Activated T-cell treated with anti-CD3 and anti-CD28 coated beads, Interleukin-2, amount 50 U/mL, for 24 hours (primary cell): Measurements from ENCODE around the gene FADS1.

Experiments used
- DNase-seq: peaks from one replicate; pipeline ENCODE4 v3.0.0-alpha.2; 2020
- H3K27ac Mint-ChIP-seq: 2 replicates; pipeline ENCODE4 v1.8.0; 2020; ENCODE audit warnings: mild to moderate bottlenecking, mixed read lengths
- H3K27me3 Mint-ChIP-seq: 2 replicates; pipeline ENCODE4 v1.8.0; 2020; ENCODE audit warnings: mixed read lengths
- H3K36me3 Mint-ChIP-seq: 2 replicates; pipeline ENCODE4 v1.8.0; 2020; ENCODE audit warnings: low read depth, mixed read lengths
- H3K4me1 Mint-ChIP-seq: 2 replicates; pipeline ENCODE4 v1.8.0; 2020; ENCODE audit warnings: low read depth, mixed read lengths
- H3K4me3 Mint-ChIP-seq: 2 replicates; pipeline ENCODE4 v1.8.0; 2020; ENCODE audit warnings: mild to moderate bottlenecking, moderate library complexity, mixed read lengths
- H3K9me3 Mint-ChIP-seq: 2 replicates; pipeline ENCODE4 v1.8.0; 2020; ENCODE audit warnings: mixed read lengths

Gene FADS1

GRCh38 chr11:61851900-61852295 lies 35.1 kb upstream of the FADS1 start:
- DNase-seq = no peak
- H3K9me3 Mint-ChIP-seq = no peaks in the 10 kb centered on the region
- no peak overlapping the region for H3K4me3 Mint-ChIP-seq
- no peaks in the 10 kb centered on the region for H3K27me3 Mint-ChIP-seq
- H3K4me1 Mint-ChIP-seq = no peaks in the 10 kb centered on the region
- H3K36me3 Mint-ChIP-seq = peaks cover 3% of the 10 kb centered on the region
- no peak overlapping the region for H3K27ac Mint-ChIP-seq

GRCh38 chr11:61851113-61851899 lies 34.5 kb upstream of the FADS1 start:
- Mint-ChIP-seq H3K36me3 (peaks cover 3% of the 10 kb centered on the region), H3K27me3 (no peaks in the 10 kb centered on the region), H3K9me3 (no peaks in the 10 kb centered on the region), H3K4me1 (no peaks in the 10 kb centered on the region), H3K27ac (no peak overlapping the region), H3K4me3 (no peak overlapping the region)
- no peak for DNase-seq

GRCh38 chr11:61850687-61851086 lies 33.9 kb upstream of the FADS1 start:
- H3K27me3 Mint-ChIP-seq = no peaks in the 10 kb centered on the region
- H3K36me3 Mint-ChIP-seq = peaks cover 3% of the 10 kb centered on the region

GRCh38 chr11:61848631-61849030 lies 31.8 kb upstream of the FADS1 start:
- Mint-ChIP-seq H3K36me3 (peaks cover 3% of the 10 kb centered on the region), H3K4me1 (no peaks in the 10 kb centered on the region), H3K4me3 (no peak overlapping the region), H3K27me3 (no peaks in the 10 kb centered on the region), H3K9me3 (no peaks in the 10 kb centered on the region), H3K27ac (no peak overlapping the region)
- no peak for DNase-seq

More at GRCh38 chr11:61850687-61851086, 33.9 kb upstream of the FADS1 start:
- no peak for DNase-seq
- no peaks in the 10 kb centered on the region for H3K4me1 Mint-ChIP-seq
- no peak overlapping the region for H3K27ac Mint-ChIP-seq
- H3K4me3 Mint-ChIP-seq = no peak overlapping the region
- H3K9me3 Mint-ChIP-seq = no peaks in the 10 kb centered on the region

GRCh38 chr11:61847914-61848581 lies 31.2 kb upstream of the FADS1 start:
- Mint-ChIP-seq H3K36me3 (peaks cover 3% of the 10 kb centered on the region), H3K27ac (no peak overlapping the region), H3K9me3 (no peaks in the 10 kb centered on the region), H3K27me3 (no peaks in the 10 kb centered on the region), H3K4me3 (no peak overlapping the region), H3K4me1 (no peaks in the 10 kb centered on the region)
- no peak for DNase-seq

- Mint-ChIP-seq H3K9me3 (no peaks in the 10 kb centered on the region), H3K4me1 (no peaks in the 10 kb centered on the region), H3K4me3 (no peak overlapping the region), H3K27ac (no peak overlapping the region), H3K27me3 (no peaks in the 10 kb centered on the region), H3K36me3 (peaks cover 4% of the 10 kb centered on the region)
- DNase-seq = no peak
Measured at GRCh38 chr11:61846362-61847020, 29.7 kb upstream of the FADS1 start.

GRCh38 chr11:61844909-61845565 lies 28.2 kb upstream of the FADS1 start:
- Mint-ChIP-seq H3K9me3 (no peaks in the 10 kb centered on the region), H3K27ac (no peak overlapping the region), H3K27me3 (no peaks in the 10 kb centered on the region), H3K36me3 (peaks cover 12% of the 10 kb centered on the region), H3K4me1 (no peaks in the 10 kb centered on the region), H3K4me3 (no peak overlapping the region)
- DNase-seq = no peak

- Mint-ChIP-seq H3K9me3 (no peaks in the 10 kb centered on the region), H3K36me3 (peaks cover 11% of the 10 kb centered on the region), H3K27me3 (no peaks in the 10 kb centered on the region), H3K27ac (no peak overlapping the region), H3K4me3 (no peak overlapping the region), H3K4me1 (no peaks in the 10 kb centered on the region)
- no peak for DNase-seq
Measured at GRCh38 chr11:61842528-61842820, 25.7 kb upstream of the FADS1 start.

- peaks cover 11% of the 10 kb centered on the region for H3K36me3 Mint-ChIP-seq
- H3K4me1 Mint-ChIP-seq = no peaks in the 10 kb centered on the region
- H3K9me3 Mint-ChIP-seq = no peaks in the 10 kb centered on the region
- no peak overlapping the region for H3K4me3 Mint-ChIP-seq
- H3K27ac Mint-ChIP-seq = no peak overlapping the region
- no peaks in the 10 kb centered on the region for H3K27me3 Mint-ChIP-seq
- no peak for DNase-seq
Measured at GRCh38 chr11:61841636-61842527, 25.1 kb upstream of the FADS1 start.

GRCh38 chr11:61840371-61840770 lies 23.6 kb upstream of the FADS1 start:
- no peaks in the 10 kb centered on the region for H3K9me3 Mint-ChIP-seq
- H3K27me3 Mint-ChIP-seq = no peaks in the 10 kb centered on the region
- H3K36me3 Mint-ChIP-seq = peaks cover 11% of the 10 kb centered on the region
- H3K27ac Mint-ChIP-seq = no peak overlapping the region
- H3K4me3 Mint-ChIP-seq = no peak overlapping the region
- no peak for DNase-seq
- H3K4me1 Mint-ChIP-seq = peaks cover 3% of the 10 kb centered on the region

- Mint-ChIP-seq H3K36me3 (peaks cover 11% of the 10 kb centered on the region), H3K27ac (no peak overlapping the region)
Measured at GRCh38 chr11:61839742-61840141, 22.9 kb upstream of the FADS1 start.

GRCh38 chr11:61838921-61839320 lies 22.1 kb upstream of the FADS1 start:
- no peak overlapping the region for H3K27ac Mint-ChIP-seq
- no peak for DNase-seq
- no peak overlapping the region for H3K4me3 Mint-ChIP-seq
- peaks cover 12% of the 10 kb centered on the region for H3K4me1 Mint-ChIP-seq
- H3K9me3 Mint-ChIP-seq = no peaks in the 10 kb centered on the region
- peaks cover 11% of the 10 kb centered on the region for H3K36me3 Mint-ChIP-seq
- H3K27me3 Mint-ChIP-seq = no peaks in the 10 kb centered on the region

More at GRCh38 chr11:61839742-61840141, 22.9 kb upstream of the FADS1 start:
- no peak for DNase-seq
- H3K4me3 Mint-ChIP-seq = no peak overlapping the region
- peaks cover 5% of the 10 kb centered on the region for H3K4me1 Mint-ChIP-seq
- no peaks in the 10 kb centered on the region for H3K9me3 Mint-ChIP-seq
- no peaks in the 10 kb centered on the region for H3K27me3 Mint-ChIP-seq

- peaks cover 16% of the 10 kb centered on the region for H3K4me1 Mint-ChIP-seq
- peaks cover 11% of the 10 kb centered on the region for H3K36me3 Mint-ChIP-seq
- no peaks in the 10 kb centered on the region for H3K27me3 Mint-ChIP-seq
- H3K4me3 Mint-ChIP-seq = no peak overlapping the region
- DNase-seq = no peak
- no peak overlapping the region for H3K27ac Mint-ChIP-seq
- no peaks in the 10 kb centered on the region for H3K9me3 Mint-ChIP-seq
Measured at GRCh38 chr11:61838501-61838900, 21.7 kb upstream of the FADS1 start.

GRCh38 chr11:61837411-61838005 lies 20.7 kb upstream of the FADS1 start:
- H3K4me3 Mint-ChIP-seq = no peak overlapping the region
- DNase-seq = no peak
- H3K9me3 Mint-ChIP-seq = no peaks in the 10 kb centered on the region
- H3K27me3 Mint-ChIP-seq = no peaks in the 10 kb centered on the region
- no peak overlapping the region for H3K27ac Mint-ChIP-seq
- H3K36me3 Mint-ChIP-seq = peaks cover 11% of the 10 kb centered on the region
- peaks cover 20% of the 10 kb centered on the region for H3K4me1 Mint-ChIP-seq
